ENCODE results near the gene KIAA2012.
A peak's percentile ranks its signal among the peaks of the same experiment; 100 is the strongest.

KIAA2012 gene

GRCh38 chr2:202072737-202073401 is at the start of gene KIAA2012:
Gene KIAA2012, plus strand, starts transcription at chr2:202073255. Its CDS starts 373 bp downstream, at chr2:202073628.
- DNase-seq (ENCODE audit: low read depth): no peak

- DNase-seq (ENCODE audit: low read depth): no peak
These were observed 49.2 kb upstream of the KIAA2012 start for GRCh38 chr2:202023904-202024266.

GRCh38 chr2:202024871-202025270 is 48.2 kb upstream of the KIAA2012 start:
- no peak for DNase-seq (ENCODE audit: low read depth)

DNA sequence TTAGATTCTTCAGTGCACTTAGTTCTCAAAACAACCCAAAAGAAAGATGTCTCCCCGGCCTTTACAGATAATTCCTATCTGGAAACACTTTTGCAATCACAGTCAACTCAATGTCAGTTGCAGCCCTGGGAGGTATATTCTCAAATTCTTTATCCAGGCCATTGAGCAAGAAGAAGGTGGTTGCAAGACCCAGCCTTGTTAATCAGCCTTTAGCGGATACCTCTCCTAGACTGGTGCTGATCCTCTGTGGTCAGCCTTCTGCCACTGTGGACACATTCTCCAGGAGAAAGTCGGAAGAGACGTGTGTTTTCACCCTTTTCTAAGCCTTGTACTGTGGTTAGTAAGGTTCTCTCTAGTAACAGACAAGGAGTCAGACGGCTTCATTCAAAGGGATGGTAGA is 47.2 kb upstream of the KIAA2012 start:
- no peak for DNase-seq (ENCODE audit: low read depth)

DNA sequence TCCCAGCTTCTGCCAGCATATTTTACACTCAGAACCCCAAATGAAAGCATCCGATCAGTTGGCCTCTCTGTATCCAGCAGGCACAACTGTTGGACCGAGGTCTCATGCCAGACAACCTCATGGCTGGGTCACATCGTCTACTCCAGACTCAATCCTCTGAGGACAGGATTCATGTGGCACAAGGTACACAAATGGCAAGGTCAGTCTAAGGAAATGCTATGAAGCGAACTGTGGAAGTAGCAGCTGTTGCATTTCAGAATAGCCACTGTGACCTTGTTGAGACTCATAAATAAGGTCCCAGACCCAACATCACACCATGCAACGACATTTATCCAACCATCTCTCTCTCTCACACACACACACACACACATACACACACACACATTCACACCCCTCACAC is 46.5 kb upstream of the KIAA2012 start:
- no peak for DNase-seq (ENCODE audit: low read depth)

GRCh38 chr2:202030691-202031090 is 42.4 kb upstream of the KIAA2012 start:
- DNase-seq (ENCODE audit: low read depth): no peak

DNA sequence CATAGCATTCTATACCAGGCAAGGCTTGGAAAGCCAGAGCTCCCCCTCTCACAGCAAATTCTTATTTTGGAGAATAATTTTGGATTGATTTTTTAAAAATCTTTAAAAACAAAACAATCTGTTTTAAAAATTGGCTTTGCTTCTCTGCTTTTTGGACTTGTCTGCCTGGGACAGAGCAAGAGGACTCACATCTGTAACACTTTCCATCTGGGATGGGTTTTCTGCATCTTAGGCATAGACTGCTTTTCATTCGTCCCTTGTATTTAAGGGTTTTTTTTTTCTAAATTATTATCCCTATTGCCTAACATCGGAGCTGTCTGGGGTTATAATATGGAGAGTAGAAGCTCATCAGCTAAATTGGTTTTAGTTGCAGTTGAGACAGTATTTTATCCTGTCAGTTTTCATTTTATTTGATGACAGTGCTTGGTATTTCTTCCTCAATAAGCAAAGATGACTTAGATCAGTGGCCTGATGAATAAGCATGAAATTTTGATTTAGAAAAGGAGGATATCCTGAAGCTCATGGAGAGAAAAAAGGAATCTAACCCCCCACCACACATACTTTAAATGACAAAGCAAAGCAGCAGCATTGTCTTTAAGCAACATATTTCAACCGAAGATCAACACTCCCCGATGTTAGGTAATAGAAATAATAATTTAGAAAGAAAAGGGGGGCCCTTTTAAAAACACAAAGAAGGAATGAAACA is 41.7 kb upstream of the KIAA2012 start:
- DNase-seq (ENCODE audit: low read depth): no peak

DNA sequence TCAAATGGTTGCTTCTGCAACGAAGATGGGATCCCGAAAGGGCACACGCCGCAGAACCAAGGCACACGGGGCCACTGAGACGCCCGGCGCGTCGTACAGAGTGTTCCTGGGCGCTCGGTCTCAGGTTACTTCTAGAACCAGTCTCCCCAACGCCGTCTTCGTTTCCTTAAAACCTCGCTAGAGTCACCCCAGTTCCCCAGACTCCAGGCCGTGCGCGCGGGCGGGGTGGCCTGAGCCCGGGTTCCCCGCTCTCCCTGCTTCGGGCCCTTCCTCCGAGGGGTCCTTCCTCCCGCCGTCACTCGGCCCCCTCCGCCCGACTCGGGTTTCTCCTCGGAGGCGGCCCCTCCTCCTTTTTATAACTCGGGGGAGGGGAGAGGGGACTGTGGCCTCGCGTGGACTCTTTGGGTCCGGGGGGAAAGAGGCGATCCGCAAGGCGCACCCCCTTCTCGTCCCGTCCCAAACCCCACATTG is 40.2 kb upstream of the KIAA2012 start:
- no peak for DNase-seq (ENCODE audit: low read depth)

- peak; percentile 66 for DNase-seq (ENCODE audit: low read depth)
These were observed 39.5 kb upstream of the KIAA2012 start, which contains the start of gene FZD7 for GRCh38 chr2:202033317-202034248. Gene FZD7, plus strand, starts transcription at chr2:202033855. Its CDS starts 793 bp downstream, at chr2:202034648.

- DNase-seq (ENCODE audit: low read depth): no peak
These were observed 38.6 kb upstream of the KIAA2012 start for GRCh38 chr2:202034249-202035088.

GRCh38 chr2:202035089-202035940 is 37.7 kb upstream of the KIAA2012 start:
- no peak for DNase-seq (ENCODE audit: low read depth)

DNA sequence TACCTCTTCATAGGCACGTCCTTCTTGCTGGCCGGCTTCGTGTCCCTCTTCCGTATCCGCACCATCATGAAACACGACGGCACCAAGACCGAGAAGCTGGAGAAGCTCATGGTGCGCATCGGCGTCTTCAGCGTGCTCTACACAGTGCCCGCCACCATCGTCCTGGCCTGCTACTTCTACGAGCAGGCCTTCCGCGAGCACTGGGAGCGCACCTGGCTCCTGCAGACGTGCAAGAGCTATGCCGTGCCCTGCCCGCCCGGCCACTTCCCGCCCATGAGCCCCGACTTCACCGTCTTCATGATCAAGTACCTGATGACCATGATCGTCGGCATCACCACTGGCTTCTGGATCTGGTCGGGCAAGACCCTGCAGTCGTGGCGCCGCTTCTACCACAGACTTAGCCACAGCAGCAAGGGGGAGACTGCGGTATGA is 37.1 kb upstream of the KIAA2012 start:
- DNase-seq (ENCODE audit: low read depth): no peak

GRCh38 chr2:202036601-202037037 is 36.4 kb upstream of the KIAA2012 start:
- no peak for DNase-seq (ENCODE audit: low read depth)

GRCh38 chr2:202037086-202037485 is 36.0 kb upstream of the KIAA2012 start:
- no peak for DNase-seq (ENCODE audit: low read depth)

- DNase-seq (ENCODE audit: low read depth): no peak
These were observed 34.4 kb upstream of the KIAA2012 start for GRCh38 chr2:202038471-202039277.

DNA sequence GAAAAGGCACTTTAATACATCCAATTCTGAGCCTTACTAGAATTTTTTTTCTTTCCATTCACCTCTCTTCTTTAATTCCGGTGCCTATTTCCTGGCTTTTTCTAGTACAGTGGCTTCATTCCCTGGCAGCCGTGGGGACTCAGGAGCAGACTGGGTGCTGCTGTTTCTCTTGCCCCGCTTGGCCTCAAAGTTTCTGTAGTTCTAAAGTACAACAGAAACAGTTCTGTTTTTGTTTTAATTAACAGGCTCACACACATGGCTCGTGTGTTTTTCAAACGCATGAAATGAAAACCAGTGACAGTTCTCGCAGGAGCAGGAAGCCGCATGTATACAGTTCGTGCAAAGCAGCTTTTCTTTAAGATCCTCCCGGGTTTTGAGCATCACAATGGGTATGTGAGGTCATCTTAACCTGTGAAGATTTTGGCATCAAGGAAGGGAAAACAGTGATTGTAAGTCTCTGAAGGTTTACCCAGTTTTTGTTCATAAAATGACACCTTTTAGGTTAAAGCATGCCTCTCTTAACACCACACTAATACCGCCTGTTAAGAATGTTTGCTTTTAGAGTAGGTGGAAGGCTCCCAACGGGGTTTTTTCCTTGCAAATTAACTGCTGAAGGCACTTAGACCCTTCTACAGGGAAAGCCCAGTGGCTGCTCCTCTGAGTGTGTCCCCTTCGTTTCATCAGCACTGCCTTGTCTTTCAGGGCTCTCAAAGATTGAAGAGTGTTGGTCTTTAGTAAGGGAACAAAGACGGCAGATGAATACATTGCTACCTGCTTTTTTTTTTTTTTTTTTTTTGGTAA is 33.6 kb upstream of the KIAA2012 start:
- DNase-seq (ENCODE audit: low read depth): no peak

GRCh38 chr2:202040079-202040844 is 32.8 kb upstream of the KIAA2012 start:
- no peak for DNase-seq (ENCODE audit: low read depth)

GRCh38 chr2:202042444-202042843 is 30.6 kb upstream of the KIAA2012 start:
- DNase-seq (ENCODE audit: low read depth): no peak
